Activated CD4-positive, alpha-beta T cell treated with anti-CD3 and anti-CD28 coated beads, Interleukin-2, amount 50 U/mL, for 48 hours (primary cell): ENCODE results near the gene HAL.
A peak's percentile ranks its signal among the peaks of the same experiment; 100 is the strongest.

Experiments used
- DNase-seq, 2 experiments: peaks; one replicate each; pipeline ENCODE4 v3.0.0-alpha.2; 2020

HAL gene

DNA sequence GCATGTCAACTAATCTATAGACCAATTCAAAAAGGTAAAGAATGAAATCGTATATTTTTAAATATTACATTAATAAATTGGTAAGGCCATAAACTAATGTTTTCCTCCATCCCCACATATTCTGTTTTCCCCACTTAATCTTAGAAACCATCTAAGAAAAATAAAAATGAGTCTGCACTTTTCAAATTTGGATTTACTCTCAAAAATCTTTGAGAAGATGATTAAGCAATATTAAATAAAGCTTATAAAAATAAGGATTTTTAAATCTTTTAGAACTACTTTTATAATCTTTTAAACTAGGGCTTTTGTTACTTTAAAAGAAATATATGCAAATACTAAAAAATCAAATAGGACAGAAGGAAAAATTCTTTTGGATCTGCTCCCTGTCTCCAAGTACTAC lies 10.6 kb upstream of the HAL start:
- no peak for DNase-seq

DNA sequence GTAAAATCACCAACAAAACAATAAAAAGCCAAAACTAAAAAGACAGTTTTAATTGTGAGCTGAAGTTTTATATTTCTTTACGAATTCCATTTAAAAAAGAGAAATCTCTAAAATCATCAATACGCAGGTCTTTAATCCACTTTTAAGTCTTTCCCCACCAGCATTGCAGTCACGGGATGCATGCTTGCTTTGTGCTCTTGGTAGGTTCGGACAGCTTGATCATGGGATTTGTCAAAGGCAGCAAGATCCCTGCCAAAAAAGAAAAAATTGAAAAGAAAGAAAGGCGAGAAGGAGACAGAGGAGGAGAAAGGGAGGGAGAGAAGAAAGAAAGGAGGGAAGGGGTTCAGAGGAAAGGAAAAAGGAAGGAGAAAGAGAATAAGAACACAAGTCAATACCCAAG lies 4.7 kb upstream of the HAL start:
- no peak for DNase-seq

DNA sequence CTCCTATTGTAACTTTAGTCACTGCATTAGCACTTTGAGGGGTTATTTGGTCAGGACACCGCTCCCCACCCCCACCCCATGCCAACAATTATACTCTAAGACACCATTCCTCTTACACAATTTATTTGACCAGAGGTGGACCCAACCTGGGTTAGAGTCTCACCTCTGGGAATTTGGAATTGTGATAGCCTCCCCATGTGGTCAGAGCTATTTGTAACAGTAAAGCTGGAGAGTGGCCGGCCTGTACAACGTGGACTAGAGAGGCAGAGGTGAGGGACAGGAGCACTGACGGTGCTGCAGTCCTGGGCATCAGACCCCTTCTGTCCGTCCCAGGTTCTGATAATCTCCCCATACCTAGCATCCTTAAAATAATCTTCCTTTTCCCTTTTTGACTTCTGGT lies 3.3 kb upstream of the HAL start:
- no peak for DNase-seq

DNA sequence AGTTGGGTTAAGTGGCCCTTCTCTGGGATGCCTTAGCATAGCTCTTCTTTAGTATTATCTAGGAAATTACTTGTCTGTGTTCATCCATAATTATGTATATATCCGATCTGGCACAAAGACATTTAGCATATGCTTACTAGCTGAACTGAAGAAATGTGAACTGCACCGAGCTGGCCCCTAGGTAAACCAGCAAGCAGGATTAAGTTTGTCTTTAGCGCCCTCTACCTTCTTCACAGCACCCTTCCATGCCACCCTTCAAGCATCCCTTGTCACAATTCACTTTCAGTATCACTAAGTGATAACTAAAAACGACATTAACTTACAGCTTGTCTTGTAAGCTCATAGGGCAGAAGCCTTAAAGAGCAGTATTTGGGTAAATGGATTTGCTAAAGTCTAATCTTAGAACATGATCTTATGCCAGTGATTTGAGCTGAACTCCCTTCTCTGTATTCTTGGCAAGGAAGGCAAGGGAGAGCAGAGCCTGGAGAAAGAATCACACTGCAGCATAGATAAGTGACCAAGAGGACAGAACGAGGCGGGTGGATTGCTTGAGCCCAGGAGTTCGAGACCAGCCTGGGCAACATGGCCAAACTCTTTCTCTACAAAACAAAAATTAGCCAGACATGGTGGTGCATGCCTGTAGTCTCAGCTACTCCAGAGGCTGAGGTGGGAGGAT lies 2.6 kb upstream of the HAL start:
- DNase-seq = peak; percentile 17 to 44

DNA sequence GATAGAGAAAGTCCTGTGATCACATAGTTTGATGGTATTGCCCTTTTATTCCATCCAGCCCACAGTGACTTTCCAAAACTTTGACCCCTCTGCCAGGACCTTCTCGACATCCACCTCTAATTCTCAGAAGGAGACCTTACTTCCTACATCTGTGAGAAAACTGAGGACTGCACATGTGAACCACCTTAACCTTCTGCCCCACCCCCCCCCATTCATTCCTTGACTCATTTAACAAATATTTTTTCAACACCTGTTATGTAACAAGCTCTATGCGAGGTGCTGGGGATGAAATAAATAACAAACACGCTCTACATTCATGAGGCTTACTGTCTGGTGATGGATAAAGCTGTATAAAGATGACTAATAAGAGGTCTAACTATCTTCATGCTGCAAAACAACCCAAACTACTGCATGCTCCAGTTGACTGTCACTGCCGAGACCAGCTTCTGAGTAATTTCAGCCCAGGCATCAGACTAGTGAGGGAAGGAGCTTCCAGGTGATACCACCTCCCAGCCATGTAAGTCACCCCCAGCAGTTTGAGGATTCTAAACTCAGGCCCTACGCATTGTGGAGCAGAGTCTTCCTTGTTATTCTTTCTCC lies 1.9 kb upstream of the HAL start:
- DNase-seq = no peak

DNA sequence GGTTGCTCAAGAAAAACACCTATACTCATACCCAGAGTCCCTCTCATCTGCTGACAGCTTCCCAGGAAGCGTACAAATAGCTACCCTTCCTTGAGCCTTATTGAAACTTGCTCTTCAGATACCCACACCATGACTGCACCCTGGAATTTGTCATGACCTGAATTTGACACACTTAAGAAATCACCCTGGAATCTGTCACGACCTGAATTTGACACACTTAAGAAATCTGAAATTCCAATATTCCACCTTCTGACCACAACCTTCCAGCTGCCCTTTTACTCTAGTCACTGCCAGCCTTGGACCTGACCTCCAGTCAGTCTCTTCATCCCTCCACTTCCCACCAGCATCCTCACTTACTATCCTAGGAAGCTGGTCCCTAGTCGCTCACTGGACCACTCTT lies 1.1 kb upstream of the HAL start:
- DNase-seq = no peak

DNA sequence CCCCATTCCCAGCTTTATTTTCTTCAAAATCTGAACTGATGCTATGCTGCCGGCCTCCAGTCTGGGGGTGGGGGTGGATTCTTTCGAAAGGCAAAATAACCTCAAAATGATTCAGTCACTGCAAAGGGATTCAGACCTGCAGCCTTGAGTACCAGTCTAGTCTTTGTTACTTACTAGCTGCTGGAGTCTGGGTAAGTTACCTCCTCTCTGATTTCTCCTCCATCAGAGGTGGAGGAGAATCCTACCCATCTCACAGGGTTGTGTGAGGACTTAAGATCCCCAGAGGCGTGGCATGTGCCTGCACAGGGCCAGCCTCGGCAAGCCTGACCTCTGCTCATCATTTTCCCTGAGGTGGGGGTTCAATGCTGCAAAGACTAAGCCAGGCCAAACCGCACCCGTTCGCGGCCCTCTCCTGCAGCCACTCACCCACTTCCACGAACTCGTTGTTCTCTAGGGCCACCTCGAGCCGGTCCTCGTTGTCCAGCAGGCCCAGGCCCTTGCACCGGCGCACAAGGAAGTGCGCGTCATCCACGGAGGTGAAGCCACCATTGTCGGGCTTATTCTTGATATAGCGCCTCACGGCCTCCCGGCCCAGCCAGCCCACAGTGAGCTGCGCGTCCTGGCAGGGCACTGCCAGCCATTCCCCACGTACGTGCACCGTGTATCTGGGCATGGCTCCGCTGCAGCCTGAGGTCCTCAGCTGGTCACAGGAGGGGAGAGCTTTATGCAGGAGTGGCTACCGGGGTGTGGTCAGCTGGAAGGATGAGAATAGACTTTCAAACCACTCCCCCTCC lies 709 bp downstream of the HAL start:
- DNase-seq = no peak

DNA sequence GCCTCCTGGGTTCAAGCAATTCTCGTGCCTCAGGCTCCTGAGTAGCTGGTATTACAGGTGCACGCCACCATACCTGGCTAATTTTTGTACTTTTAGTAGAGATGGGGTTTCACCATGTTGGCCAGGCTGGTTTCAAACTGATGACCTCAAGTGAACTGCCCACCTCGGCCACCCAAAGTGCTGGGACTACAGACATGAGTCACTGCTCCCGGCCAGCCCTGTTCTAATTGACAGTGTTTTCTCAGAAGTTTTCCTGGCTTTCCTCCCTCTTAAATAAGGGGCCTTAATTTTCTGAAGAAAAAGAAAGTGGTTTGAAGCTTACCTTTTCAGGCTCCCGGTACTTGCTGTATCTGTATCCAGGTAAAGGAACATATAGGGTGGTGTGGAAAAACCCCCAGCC lies 1.7 kb downstream of the HAL start:
- DNase-seq = no peak

DNA sequence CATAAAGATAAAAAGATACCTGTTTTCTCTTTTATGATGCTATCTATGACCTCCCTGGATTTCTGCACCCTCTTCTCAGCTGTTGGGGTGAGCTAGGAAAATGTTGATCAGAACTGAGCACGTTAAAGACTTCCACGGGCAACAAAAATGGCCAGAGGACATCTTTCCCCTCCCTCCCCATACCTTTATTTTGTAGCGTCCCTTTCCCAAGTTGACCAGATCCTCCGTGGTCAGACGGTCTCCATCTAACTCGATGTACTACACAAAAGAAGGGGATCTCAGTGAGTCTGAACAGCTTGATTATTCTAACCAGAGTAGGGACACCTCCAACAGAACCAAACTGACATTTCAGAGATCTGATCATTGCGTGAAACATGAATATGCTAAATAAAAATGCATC lies 2.2 kb downstream of the HAL start:
- no peak for DNase-seq

DNA sequence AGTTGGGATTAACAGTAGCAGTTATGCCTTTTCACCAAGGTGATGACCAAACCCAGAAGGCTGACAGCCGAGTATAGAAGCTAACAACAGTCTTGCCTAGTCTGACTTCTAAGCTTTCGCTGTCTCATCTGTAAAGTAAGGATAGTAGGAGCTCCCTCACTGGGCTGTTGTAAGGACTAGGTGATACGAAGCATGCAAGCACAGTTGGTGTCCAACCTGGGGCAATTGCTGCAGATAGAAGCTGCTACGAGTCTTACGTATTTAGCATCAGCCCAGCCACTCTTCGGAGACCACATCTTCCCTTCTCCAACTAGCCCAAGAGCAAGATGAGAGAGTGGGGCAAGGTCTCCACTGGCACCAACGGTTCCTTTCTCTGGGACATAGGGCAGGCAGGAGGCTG lies 6.0 kb downstream of the HAL start:
- DNase-seq = no peak

DNA sequence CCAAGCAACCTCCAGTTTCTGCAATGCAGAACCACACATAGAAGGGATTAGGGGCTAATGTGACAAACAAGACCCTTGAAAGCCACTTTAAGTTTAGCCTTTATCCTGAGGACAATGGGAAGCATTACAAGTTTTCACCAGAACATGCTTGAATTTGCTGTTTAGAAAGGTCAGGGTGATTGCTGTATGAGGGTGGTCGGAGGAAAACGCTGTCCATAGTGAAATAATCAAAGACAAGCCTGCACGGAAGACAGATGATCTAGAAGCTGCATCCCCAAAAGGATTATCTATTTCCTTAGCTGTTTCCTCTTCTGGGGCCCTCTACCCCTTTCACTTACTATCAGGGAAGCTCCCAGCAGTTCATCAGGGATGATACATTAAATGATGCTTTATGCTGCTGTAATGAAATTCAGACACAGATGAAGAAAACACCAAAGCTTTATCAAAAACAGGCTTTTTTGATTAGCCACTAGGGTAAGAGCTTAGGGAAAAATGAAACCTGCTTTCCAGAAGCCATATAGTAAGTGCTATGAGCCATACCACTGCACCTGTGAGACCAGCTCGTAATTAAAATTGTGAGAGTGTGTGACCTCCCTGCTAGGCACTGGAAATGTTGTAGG lies 6.5 kb downstream of the HAL start:
- no peak for DNase-seq

DNA sequence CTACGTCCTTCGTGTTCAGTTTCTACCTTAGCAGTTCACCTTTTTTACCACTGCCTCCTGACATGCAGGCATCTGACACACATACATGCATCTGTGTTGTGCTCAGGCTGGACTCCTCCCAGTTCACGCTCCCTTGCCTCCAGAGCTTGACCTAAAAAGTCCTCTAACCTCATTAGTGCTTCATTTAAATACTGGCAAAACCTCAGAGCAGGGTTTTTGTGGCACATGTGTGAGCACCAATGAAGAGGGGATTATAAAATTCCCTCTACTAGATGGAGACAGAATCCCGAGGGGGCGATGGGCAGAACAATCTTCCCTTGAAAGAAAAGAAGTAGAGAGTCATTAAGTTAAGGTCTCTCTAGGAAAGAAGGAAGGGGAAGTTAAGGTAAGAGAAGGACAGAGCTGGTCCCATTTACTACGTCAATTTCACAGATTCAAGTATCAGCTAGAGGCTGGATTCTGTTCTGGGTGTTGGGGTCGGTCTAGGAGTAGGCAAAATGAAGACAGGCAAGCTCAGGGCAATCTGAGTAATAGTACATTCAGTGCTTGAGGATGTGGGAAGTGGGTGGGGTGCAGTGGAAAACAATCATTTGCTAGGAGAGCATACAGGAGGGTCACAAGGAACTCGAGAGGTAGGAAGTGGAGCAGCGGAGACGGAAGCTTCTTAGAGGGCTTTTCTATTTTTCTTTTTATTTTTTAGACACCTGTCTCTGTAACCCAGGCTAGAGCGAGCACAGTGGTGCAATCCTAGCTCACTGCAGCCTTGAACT lies 7.5 kb downstream of the HAL start:
- DNase-seq = no peak

DNA sequence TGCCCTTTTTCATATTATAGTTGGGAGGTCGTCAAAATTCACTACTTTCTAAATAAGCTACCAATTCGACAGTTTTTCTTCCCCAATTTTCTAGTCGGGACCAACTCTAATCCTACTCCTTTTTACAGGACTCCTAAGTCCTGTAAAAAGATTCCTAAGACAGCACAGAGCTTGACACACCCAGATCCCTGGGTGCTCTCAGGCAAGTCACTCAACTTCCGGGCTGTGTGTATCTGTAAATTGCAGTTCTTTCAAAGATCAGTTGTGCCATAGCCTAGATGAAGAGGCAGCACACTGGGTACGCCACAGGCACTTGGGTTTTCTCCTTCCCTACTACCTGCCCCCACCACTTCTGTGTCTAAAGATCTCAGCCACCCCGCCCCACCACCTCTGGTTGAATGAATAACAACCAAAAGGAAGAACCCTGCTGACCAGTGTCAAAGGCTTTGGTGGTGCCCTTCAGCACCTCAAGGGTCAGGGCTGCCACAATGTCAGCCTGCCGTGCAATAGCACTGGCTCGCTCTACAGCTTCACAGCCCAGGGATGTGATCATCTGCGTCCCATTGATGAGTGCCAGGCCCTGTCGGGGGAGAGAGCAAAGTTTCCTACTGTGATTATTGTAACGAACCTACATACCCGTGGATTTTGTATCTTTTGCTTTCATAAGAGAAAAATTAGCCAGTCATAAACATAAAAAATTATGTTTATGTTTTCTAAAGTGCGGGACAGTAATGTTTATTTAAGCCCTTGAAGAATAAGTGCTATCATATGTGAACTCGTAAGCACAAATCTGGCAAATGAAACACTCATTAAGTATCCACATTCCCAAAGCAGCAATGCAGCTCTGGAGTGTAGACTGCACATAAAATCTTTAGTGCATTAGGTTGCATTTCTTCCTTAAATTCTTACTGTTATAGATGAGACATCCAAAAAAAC lies 9.2 kb downstream of the HAL start:
- no peak for DNase-seq

DNA sequence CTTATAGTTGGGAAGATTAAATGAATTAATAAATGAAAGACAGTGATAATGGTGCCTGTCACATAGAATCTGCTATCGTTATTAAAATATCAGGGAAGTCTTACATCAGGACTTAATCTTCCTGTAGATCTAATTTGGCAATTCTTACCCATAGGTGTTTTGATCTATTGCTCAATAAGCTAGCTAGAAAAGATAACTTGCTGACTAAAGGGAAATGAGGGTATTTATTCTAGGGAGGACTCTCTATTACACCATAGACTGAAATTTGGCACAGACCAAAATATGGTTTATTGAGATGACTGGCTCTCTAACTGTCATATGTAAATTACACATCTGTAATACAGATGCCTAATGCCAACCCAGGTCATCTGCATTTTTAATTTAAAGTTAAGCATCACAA lies 11.5 kb downstream of the HAL start:
- DNase-seq = no peak

DNA sequence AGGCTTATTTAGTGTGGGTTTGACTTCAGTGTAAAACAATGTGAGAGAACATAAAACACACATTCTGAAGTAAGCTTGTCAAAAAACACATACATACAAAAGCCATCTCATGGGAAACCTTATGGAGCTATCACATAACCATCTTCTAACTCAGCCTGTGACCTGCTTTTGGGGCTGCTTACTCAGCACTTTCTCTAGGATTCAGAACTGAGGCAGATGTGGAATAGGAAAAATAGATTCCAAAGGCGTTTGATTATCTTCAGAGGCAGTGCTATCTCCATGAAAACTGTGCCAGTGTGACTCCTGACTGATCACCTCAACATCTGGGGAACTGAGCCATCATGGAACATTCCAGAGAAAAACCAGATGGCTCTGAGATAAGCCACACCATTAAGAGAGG lies 13.5 kb downstream of the HAL start:
- DNase-seq = no peak

DNA sequence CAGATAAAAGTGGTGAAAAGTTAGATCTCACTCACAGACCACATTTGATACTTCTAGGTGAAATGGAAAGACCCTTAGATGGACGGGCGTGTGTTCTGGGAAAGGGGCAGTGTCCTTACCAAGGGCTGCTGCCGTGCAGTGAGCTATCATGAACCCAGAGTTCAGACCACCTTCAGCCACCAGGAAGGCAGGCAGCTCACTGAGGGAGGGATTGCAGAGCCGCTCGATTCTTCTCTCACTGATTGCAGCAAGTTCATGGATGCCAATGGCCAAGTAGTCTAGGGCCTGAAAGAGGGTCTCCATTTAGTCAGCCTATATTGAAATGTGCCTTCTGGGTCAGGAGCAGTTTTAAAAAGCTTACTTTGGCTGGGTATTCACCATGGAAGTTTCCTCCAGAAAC lies 15.7 kb downstream of the HAL start:
- no peak for DNase-seq

DNA sequence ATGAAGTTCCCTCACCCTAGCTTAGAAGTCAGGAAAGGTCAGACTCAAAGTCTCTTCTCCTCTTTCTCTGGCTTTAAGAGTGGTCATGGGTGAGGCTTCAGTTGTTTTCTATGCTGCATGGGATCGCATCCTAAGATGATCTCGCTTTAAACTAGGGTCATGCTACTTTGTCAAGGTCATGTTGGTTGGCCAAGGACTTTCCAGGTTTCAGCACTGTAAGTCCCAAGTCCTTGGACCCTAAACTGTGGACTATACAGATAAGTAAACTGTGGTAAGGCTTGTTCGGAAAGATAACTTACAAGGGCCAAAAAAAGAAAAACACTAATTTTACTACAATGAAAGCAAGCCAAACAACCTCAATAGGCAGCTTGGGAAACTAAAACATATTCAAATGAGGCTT lies 17.4 kb downstream of the HAL start:
- no peak for DNase-seq

DNA sequence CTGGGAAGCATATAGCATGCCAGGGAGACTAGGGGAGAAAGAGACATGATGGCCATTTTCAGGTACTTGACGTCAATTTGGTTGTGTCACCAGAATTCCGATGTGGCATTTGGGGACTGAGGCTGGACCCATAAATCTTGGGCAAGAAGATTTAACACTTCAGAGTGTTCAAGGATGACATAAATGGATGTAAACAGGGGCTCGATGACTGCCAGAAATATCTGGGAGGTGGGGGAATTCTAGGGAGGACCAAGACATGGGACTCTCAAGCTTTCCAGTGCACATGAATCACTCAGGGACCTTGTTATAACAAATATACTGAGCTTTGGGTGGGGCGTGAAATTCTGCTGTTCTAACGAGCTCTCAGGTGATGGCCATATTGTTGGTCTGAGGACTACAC lies 17.8 kb downstream of the HAL start:
- DNase-seq = no peak

DNA sequence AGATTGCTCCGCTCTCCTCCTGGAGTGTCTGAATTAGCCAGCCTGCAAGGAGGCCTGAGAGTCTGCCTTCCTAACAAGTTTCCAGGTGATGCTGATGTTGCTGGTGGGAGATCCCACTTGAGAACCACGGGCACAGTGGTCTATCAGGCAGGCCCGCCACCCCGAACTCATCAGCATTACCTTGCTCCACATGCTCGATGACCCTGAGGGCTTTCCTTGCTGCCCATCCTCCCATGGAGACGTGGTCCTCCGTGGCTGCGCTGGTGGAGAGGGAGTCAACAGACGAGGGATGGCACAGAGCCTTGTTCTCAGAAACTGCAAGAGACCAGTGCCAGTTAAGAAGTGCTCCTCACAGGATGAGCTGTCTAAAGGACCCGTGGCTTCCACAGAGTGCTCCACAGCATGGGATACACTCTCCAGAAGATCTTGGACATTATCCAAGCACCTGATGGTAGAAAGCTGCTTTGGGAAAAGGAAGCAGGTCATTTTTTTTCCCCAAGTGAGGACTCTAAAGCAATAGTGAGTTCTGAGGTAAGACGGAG lies 18.3 kb downstream of the HAL start:
- DNase-seq = no peak

DNA sequence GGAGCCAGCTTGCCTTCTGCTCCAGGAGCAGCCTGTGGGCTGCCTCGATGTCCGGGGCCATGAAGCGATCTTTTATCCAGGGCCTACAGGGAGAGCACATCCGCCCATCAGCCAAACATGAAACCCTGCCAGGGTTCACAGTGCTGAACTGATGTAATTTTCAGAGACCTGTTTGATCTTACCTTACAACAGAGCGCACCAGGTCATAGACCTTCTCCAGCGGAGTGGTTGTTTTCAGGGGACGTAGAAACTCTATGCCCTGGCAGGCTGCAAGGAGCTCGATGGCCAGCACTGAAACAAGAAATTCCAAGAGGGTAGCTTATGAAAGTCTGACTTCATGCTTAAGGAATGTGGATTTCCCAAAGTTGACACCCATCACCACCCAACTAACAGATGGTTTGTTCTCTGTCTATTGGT lies 19.7 kb downstream of the HAL start:
- DNase-seq = no peak

DNA sequence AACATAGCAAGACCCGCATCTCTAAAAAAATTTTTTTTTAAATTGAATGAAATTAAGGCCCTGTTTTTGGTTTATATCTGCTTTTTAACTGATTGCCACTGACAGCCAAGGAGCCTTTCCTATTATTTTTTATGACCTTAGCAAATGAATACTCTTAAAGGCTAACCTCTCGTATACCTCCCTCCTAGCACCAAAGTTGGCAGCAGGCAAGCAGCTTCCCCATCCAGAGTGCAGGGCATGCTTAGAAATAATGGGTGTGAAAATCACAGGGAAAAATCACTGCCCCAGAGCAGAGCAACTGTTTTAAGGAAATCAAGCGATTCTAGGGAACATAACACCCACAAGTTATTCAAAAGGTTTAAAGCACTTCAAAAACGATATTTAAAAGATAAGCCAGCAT lies 20.7 kb downstream of the HAL start:
- no peak for DNase-seq

DNA sequence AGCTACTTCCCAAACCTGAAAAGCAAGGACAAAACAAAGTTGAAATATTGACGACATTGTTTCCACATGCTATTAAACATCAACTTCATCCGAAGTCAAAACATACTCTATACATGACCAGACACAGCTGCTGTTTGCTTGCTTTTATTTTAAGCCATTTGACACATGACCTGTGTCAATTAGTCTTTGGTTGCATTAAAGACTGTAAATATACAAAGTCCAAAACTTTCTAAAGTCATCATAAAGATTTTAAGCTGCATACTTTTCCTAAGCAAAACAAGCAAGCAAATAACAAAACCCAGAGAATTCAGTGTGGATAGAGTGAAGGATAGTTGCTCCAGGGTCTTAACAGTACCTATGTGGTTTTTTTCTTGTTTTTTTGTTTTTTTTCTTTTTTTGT lies 21.8 kb downstream of the HAL start:
- DNase-seq = no peak
